Measurements from ENCODE around the gene ZSWIM7.

Gene ZSWIM7

DNA sequence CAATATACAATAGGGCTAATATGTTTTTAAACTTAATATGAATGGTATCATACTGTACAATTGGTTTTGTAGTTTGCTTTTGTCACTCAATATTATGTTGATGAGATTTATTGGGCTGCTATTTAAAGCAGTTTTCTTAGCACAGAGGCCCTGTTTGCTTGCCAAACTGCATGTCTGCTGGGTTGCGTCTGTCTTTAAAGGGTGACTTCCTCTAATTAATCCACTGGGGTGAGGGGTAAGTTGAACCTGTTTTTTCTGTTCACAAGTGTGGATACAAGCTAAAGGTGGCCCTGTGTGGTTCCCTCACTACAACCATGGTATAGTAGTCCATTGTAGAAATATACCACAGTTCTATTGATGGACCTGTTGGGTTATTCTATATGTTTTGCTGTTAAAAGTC, 19.8 kb upstream of the ZSWIM7 start:
- H3K4me3 ChIP-seq (ENCODE audit: low read depth, low read length) = no peak overlapping the region
- TF ChIP-seq CTCF (IDR thresholded peaks at IDR 0.05; ENCODE audit: insufficient read depth, low read depth, low read length, missing control alignments) = no peak
- no peak for DNase-seq (ENCODE audit: low read depth)

DNA sequence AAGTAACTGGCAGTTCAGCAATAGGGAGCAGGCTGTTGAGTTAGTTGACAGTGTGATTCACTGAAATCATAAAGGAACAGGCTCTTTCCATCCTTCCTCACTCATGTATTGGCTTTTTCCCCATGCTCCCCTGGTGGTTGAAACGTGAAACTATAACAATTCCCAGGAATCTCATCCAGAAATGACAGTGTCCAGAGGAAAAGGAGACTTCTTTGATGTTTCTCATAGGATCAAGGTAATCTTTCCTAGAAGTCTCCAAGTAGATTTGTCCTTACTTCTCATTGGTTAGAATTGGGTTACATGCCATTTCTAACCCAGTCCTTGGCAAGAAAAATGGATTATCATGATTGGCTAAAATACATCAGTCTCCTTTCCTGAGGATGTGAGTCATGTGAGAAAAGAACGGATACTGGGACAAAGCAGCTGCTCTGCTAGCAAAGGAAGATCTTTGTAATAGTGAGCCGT, 14.5 kb upstream of the ZSWIM7 start:
- DNase-seq (ENCODE audit: low read depth) = no peak
- no peak overlapping the region for H3K4me3 ChIP-seq (ENCODE audit: low read depth, low read length)
- no peak for TF ChIP-seq CTCF (IDR thresholded peaks at IDR 0.05; ENCODE audit: insufficient read depth, low read depth, low read length, missing control alignments)

DNA sequence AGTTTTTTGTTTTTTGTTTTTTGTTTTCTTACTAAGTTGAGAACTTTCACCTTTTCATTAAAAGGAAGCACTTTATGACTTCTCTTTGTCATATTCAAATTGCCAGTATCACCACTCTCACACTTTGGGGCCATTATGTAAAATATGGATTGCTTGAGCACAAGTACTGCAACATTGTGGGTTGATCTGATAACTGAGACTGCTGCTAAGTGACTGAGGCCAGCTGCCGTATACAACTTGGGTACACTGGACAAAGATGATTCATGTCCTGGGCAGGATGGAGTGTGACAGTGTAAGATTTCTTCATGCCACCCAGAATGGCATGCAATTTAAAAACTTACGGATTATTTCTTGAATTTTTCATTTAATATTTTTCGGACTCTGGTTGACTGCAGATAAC, 7.9 kb upstream of the ZSWIM7 start:
- DNase-seq (ENCODE audit: low read depth) = no peak
- H3K4me3 ChIP-seq (ENCODE audit: low read depth, low read length) = no peak overlapping the region
- no peak for TF ChIP-seq CTCF (IDR thresholded peaks at IDR 0.05; ENCODE audit: insufficient read depth, low read depth, low read length, missing control alignments)

GRCh38 chr17:16005636-16006035, 6.1 kb upstream of the ZSWIM7 start:
- no peak overlapping the region for H3K4me3 ChIP-seq (ENCODE audit: low read depth, low read length)
- no peak for DNase-seq (ENCODE audit: low read depth)
- TF ChIP-seq CTCF (IDR thresholded peaks at IDR 0.05; ENCODE audit: insufficient read depth, low read depth, low read length, missing control alignments) = no peak

GRCh38 chr17:16003841-16004240, 4.3 kb upstream of the ZSWIM7 start:
- H3K4me3 ChIP-seq (ENCODE audit: low read depth, low read length) = no peak overlapping the region
- no peak for TF ChIP-seq CTCF (IDR thresholded peaks at IDR 0.05; ENCODE audit: insufficient read depth, low read depth, low read length, missing control alignments)
- no peak for DNase-seq (ENCODE audit: low read depth)

DNA sequence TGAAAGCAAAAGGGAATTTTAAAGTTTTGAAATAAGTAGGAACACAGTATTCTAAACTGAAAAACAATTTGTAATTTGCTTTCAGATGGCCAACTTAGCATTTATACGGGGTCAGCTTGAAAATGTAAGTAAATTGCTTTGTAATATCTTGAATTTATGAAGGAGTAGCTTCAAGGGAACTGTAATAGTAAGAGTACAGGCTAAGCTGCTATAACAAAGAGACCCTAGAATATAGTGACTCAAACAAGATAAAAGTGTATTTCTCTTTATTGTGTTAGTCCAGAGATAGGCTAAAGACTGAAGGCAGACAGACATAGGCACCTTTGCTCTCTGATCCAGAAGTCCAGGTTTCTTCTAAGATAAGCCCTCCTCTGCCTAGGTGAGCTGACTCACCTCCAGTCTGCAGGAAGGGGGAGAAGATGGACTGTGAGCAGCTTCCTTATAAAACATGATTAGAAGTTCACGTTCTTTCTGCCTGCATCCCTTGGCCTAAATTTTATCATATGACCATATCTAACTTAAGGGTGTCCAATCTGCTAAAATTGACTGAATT, 3.3 kb upstream of the ZSWIM7 start:
- no peak for TF ChIP-seq CTCF (IDR thresholded peaks at IDR 0.05; ENCODE audit: insufficient read depth, low read depth, low read length, missing control alignments)
- H3K4me3 ChIP-seq (ENCODE audit: low read depth, low read length) = no peak overlapping the region

GRCh38 chr17:16001226-16001897, 1.9 kb upstream of the ZSWIM7 start:
- no peak for TF ChIP-seq CTCF (IDR thresholded peaks at IDR 0.05; ENCODE audit: insufficient read depth, low read depth, low read length, missing control alignments)
- DNase-seq (ENCODE audit: low read depth) = no peak
- H3K4me3 ChIP-seq (ENCODE audit: low read depth, low read length) = no peak overlapping the region

More for the DNA sequence above, 3.3 kb upstream of the ZSWIM7 start:
- no peak for DNase-seq (ENCODE audit: low read depth)

Data from GM12865 (cell line).